ENCODE data around the gene TP53TG5.

- no peak for TF ChIP-seq CTCF (conservative IDR thresholded peaks at IDR 0.05 in 1 of 2, IDR thresholded peaks at IDR 0.05 in 1 of 2; ENCODE audit: low read depth in 1 of 2, low read length in 2 of 2)
- TF ChIP-seq EZH2 (IDR thresholded peaks at IDR 0.05; ENCODE audit: low read length, missing control alignments), result no peak
Measured at GRCh38 chr20:45399018-45399417, 20.9 kb upstream of the TP53TG5 start.

All from fibroblast of lung (primary cell).